ENCODE data around the gene SUCO.
"Not testable (repeated sequence)": the region's sequence is repeated elsewhere in the genome, so short reads cannot be mapped to it uniquely, and the experiment has no call there.

The SUCO gene

GRCh38 chr1:172532700-172533512, at the start of gene SUCO:
TSS of gene SUCO (plus strand) at chr1:172533150. CDS start at chr1:172533436, 286 bp downstream.
- DNase-seq = peak; percentile 98

GRCh38 chr1:172483448-172483847, 49.5 kb upstream of the SUCO start:
- DNase-seq = no peak

- DNase-seq = no peak
Measured at GRCh38 chr1:172484252-172484651, 48.7 kb upstream of the SUCO start.

- no peak for DNase-seq
Measured at GRCh38 chr1:172485626-172486025, 47.3 kb upstream of the SUCO start.

GRCh38 chr1:172486805-172487454, 46.0 kb upstream of the SUCO start:
- DNase-seq = no peak

GRCh38 chr1:172487550-172487949, 45.4 kb upstream of the SUCO start:
- DNase-seq = peak in 1 of 2 experiments; percentile 20

- no peak for DNase-seq
Measured at GRCh38 chr1:172488393-172488792, 44.6 kb upstream of the SUCO start.

- no peak for DNase-seq
Measured at GRCh38 chr1:172489847-172490246, 43.1 kb upstream of the SUCO start.

- no peak for DNase-seq
Measured at GRCh38 chr1:172492421-172492820, 40.5 kb upstream of the SUCO start.

- DNase-seq = no peak
Measured at GRCh38 chr1:172494166-172494565, 38.8 kb upstream of the SUCO start.

- DNase-seq = not testable (repeated sequence)
Measured at GRCh38 chr1:172496127-172496526, 36.8 kb upstream of the SUCO start.

- DNase-seq = peak in 1 of 2 experiments; percentile 26
Measured at GRCh38 chr1:172496678-172497077, 36.3 kb upstream of the SUCO start.

- no peak for DNase-seq
Measured at GRCh38 chr1:172497230-172497629, 35.7 kb upstream of the SUCO start.

- DNase-seq = no peak
Measured at GRCh38 chr1:172498857-172499256, 34.1 kb upstream of the SUCO start.

- DNase-seq = no peak
Measured at GRCh38 chr1:172499636-172500141, 33.3 kb upstream of the SUCO start.

- no peak for DNase-seq
Measured at GRCh38 chr1:172500207-172500606, 32.7 kb upstream of the SUCO start.

GRCh38 chr1:172507741-172508140, 25.2 kb upstream of the SUCO start:
- DNase-seq = no peak

- no peak for DNase-seq
Measured at GRCh38 chr1:172510479-172510878, 22.5 kb upstream of the SUCO start.

- no peak for DNase-seq
Measured at GRCh38 chr1:172512591-172512990, 20.4 kb upstream of the SUCO start.

- no peak for DNase-seq
Measured at GRCh38 chr1:172513479-172513878, 19.5 kb upstream of the SUCO start.

GRCh38 chr1:172514108-172514507, 18.8 kb upstream of the SUCO start:
- no peak for DNase-seq

- no peak for DNase-seq
Measured at GRCh38 chr1:172515436-172515835, 17.5 kb upstream of the SUCO start.

- DNase-seq = no peak
Measured at GRCh38 chr1:172515927-172516326, 17.0 kb upstream of the SUCO start.

- DNase-seq = no peak
Measured at GRCh38 chr1:172517081-172517480, 15.9 kb upstream of the SUCO start.
